Measurements from ENCODE around the gene UBE2I.

- TF ChIP-seq CTCF (IDR thresholded peaks at IDR 0.05) (no peak), POLR2A (IDR thresholded peaks at IDR 0.05) (no peak)
These were observed 46.2 kb downstream of the UBE2I start for GRCh38 chr16:1355591-1355990.

All from adrenal gland (tissue), 5 donors.